Measurements from ENCODE around the gene LTV1.

LTV1 gene

DNA sequence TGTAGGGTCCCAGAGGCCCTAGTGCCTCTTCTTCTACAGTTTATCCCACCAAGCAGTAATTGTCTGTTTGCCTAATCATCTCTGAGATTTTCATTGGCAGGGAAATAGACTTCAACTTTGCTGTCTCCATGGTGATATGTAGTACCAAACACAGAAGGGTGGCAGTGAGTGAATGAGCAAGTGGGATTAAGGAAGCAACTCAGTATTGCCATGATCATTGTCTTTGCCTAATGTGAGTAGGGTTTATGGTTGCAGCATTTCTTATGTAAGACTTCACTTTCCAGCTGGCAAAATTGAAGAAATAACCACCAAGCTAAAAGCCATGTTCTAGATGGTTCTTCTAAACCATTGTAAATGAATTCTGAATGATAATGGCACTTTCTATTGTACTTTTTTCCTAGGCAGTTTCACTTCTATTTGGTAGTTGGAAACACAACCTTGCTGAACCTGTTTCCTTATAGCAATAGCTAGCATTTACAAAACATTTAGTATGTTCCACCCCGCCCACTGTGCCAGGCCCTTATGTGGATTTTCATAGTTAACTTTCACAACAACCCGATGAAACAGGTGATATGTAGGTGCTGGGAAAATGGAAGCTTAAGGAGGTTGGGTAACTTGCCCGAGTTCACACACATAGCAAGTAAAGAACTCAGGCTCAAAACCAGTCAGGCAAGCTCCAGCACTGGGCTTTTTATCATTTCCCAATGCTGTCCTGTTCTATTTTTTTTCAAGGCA, 53.2 kb downstream of the LTV1 start:
- no peak for DNase-seq

DNA sequence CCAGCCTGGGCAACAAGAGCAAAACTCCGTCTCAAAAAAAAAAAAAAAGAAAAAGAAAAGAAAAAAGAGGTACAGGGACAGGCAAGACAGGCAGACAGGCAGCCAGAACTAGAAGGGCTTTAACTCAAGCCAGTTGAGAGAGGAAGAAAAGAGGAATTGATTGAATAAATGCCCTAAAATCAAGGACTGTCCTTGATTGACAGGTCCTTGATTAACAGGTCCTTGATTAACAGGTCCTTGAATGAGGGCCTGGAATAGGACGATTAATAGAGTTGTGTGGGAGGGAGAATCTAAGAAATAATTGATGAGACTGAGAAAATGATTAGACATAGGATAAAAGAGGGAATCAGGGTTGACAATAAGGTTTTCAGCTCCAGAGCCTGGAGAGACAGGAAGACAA, 57.2 kb downstream of the LTV1 start:
- DNase-seq, result no peak

DNA sequence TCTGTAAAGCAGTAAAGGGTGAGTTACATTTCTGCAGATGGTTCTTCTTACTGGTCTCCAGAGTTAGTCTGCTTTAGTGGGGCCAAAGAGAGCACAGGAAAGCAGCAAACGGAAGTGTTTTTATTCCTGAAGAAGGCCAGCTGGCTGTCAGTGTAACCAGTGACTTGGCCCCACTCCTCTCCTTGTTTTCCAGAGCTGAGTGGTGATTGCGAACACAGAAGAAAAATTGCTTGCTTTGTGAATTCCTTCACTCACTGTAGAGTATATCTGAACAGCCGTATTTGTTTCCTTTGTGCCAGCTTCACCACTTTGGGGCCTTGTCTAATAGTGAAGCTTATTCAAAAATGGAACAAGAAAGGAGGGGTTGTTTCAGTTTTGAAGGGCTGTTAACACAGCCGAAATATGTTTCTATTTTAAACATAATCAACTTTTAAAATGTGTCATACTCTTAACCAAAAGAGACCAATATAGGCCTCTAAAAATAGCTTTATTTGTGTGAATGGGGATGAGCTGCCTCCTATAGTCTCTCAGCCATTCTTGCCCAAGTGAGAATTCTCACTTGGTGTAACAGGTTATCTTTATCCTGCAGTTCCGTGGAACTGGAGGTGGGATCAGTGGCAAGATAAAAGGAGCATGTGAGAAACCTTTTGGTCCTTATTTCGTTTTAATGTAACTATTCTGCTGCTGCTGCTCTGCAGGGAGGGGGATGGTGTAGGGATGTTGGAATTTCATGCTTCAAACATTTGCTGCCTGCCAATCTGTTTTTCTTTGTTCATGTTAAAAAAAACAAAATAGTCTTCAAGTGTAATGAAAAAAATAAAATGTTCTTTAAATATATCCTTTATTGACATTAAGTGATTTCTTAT, 59.0 kb downstream of the LTV1 start:
- DNase-seq, result no peak

DNA sequence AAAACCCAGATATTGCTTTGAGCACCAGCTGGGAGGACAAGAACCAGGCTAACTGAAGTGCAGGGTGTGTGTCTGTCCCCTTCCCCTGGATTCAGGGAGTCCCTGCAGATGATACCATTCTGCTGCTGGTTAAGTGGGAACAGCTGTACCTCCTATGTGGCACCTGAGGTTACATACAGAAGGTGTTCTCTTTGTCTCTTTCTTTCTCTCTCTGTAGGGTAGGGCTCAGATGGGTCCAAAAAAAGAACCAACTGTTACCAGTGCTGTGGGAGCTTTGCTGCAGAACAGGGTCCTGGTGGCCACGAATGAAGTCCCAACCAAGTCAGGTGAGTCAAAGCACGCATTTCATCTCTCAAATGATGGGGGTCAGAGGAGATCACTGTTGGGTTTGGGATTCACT, 59.7 kb downstream of the LTV1 start:
- no peak for DNase-seq

DNA sequence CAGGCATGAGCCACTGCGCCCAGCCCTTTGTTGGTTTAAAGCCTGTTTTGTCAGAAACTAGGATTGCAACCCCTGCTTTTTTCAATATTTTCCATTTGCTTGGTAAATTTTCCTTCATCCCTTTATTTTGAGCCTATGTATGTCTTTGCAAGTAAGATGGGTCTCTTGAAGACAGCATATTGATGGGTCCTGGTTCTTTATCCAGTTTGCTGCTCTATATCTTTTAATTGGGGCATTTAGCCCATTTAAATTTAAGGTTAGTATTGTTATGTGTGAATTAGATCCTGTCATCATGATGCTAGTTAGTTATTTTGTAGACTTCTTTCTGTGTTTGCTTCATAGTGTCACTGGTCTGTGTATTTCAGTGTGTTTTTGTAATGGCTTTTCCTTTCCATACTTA, 67.9 kb downstream of the LTV1 start:
- no peak for DNase-seq

DNA sequence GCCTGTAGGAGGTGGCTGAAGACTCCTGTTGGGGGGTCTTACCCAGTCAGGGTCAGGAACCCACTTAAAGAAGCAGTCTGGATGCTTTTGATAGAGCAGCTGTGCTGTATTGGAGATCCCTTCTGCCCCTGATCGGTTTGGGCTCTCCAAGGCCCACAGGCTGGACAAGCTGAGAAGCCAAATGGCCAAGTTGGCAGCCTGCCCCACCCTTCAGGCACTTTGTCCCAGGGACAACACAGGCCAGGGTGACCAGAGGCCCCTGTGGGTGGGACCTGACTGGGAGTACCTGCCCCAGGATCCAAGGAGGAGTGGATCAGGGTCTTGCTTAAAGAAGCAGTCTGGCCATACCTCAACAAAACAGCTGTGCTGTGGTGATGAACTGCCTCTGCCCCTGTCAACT, 69.5 kb downstream of the LTV1 start:
- no peak for DNase-seq

Measured in activated CD4-positive, CD25-positive, alpha-beta regulatory T cell (primary cell).